VCaP (cell line): Measurements from ENCODE around the gene RTKN.

Experiments used
- H3K27ac ChIP-seq: fragments of 450-650 bp; 2 replicates; pipeline ENCODE4 v1.5.1; 2017
- CTCF ChIP-seq: fragments of 450-650 bp; conservative IDR thresholded peaks from 2 replicates; pipeline ENCODE4 v1.5.1; 2017; ENCODE audit warnings: mild to moderate bottlenecking, moderate library complexity

Gene RTKN

DNA sequence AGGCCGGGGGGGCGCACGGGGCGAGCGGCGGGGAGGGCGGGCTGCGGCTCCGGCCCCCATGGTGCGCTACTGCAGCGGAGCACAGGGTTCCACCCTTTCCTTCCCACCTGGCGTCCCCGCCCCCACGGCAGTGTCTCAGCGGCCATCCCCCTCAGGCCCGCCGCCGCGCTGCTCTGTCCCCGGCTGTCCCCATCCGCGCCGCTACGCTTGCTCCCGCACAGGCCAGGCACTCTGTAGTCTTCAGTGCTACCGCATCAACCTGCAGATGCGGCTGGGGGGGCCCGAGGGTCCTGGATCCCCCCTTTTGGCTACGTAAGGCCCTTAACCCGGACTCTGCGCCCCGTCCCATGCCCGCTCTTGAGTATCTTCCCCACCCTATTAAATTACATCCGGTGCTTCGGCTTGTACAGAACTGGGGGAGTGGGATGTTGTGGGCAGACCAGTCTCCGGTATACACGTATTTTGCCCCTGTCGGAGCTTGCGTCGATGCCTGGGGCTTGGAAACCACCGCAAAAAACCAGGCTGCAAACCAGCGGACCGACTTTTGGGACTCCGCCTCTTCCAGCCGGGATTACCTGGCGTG lies 15.9 kb upstream of the RTKN start:
- TF ChIP-seq CTCF = no peak
- H3K27ac ChIP-seq = peak overlapping the region; percentile 96

DNA sequence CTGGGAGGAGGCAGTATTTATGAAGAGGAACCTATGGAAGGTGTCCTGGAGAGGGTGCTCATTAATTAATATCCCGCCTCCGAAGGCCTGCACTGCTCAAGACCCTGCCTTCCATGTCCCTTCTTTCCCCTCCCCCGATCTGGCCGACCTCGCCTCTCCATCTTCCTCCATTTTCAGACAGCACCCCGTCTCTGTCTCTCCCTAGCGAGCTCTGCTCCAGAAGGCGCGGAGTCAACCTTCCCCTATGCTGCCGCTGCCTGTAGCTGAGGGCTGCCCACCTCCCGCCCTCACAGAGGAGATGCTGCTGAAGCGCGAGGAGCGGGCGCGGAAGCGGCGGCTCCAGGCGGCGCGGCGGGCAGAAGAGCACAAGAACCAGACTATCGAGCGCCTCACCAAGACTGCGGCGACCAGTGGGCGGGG lies 15.4 kb upstream of the RTKN start:
- no peak for TF ChIP-seq CTCF
- peak overlapping the region; percentile 96 for H3K27ac ChIP-seq

DNA sequence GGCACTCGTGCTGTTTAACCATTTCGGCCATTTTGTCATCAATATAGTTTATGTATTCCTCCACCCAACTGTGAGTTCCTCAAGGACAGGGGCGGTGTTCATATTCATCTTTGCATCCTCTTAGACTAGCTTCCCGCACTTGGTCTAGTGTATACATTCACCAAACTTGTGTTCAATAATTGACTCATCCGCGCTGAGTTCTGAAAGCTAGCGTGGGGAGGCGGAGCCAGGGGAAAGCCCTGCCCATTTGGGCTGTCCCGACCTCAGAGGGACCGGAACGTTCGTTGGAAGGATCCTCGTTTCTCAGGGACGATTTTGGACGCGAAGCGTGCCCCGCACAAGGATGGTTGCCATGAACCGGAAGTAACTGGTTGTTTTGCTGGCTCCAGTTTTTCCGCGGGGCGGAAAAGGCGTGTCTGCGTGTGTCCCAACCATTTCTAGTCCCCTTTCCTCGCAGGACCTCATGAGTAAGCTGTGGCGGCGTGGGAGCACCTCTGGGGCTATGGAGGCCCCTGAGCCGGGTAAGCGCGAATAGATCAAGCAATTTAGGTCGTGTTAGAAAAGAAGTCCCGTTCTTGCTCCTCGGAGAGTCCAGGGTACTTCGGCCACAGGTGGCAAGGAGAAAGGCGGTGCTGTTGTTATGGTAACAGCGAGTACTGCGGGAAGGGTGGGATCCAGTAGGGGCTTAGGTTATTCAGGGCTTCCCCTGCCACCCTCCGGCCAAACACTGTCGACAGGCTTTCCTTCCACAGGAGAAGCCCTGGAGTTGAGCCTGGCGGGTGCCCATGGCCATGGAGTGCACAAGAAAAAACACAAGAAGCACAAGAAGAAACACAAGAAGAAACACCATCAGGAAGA lies 13.1 kb upstream of the RTKN start, which contains the start of gene INO80B:
Gene INO80B, plus strand, starts transcription at position 434 of the 858 bp plus-strand sequence. Its CDS starts 30 bp downstream, at position 464.
- peak within 1 kb of the TSS; percentile 96 for H3K27ac ChIP-seq
- no peak for TF ChIP-seq CTCF

GRCh38 chr2:74450570-74451190 lies 8.9 kb upstream of the RTKN start:
- no peak overlapping the region for H3K27ac ChIP-seq
- no peak for TF ChIP-seq CTCF

- no peak overlapping the region for H3K27ac ChIP-seq
- no peak for TF ChIP-seq CTCF
These were observed 7.0 kb upstream of the RTKN start for GRCh38 chr2:74448771-74449170.

GRCh38 chr2:74447230-74447999 lies 5.7 kb upstream of the RTKN start:
- no peak for TF ChIP-seq CTCF
- no peak overlapping the region for H3K27ac ChIP-seq
